Bronchial epithelial cell (primary cell): ENCODE measurements around the gene APOC3. TPM values are rescaled to one million over a fixed set of nuclear protein-coding genes. Genes with fewer than 3 reads are reported as not detected.

Source experiments
- DNase-seq: peaks from one replicate; pipeline ENCODE4 v3.0.0-alpha.2; 2010; ENCODE audit warnings: low read depth
- FAIRE-seq: peaks from 2 replicates; lab custom pipeline; 2011; peaks lifted over from hg19 to GRCh38; lab: Jason Lieb, UNC
- H3K27me3 ChIP-seq: 2 replicates; pipeline ENCODE4 v1.5.1; 2011; ENCODE audit warnings: low read length; ENCODE audit not compliant: control insufficient read depth, insufficient read depth
- H3K36me3 ChIP-seq: 2 replicates; pipeline ENCODE4 v1.5.1; 2011; ENCODE audit warnings: low read length; ENCODE audit not compliant: control insufficient read depth, insufficient read depth
- H3K4me3 ChIP-seq: 2 replicates; pipeline ENCODE4 v1.5.1; 2011; ENCODE audit warnings: mild to moderate bottlenecking, low read depth, low read length, control low read depth
- total RNA-seq: library from RNA; depleted of rRNA; stranded (reverse); fragments of >200 nt; gene quantifications from 2 replicates; pipeline ENCODE4 v1.2.1, GENCODE V29; 2014
- TF ChIP-seq, protein P1 (sequence below): IDR thresholded peaks from 2 replicates; pipeline ENCODE4 v1.5.1; 2011; ENCODE audit warnings: mild to moderate bottlenecking, moderate library complexity, low read length, control low read depth, inconsistent platforms; ENCODE audit not compliant: insufficient read depth, severe bottlenecking

APOC3 gene
- total RNA-seq, 1 donor from 2014 or later = not detected

DNA sequence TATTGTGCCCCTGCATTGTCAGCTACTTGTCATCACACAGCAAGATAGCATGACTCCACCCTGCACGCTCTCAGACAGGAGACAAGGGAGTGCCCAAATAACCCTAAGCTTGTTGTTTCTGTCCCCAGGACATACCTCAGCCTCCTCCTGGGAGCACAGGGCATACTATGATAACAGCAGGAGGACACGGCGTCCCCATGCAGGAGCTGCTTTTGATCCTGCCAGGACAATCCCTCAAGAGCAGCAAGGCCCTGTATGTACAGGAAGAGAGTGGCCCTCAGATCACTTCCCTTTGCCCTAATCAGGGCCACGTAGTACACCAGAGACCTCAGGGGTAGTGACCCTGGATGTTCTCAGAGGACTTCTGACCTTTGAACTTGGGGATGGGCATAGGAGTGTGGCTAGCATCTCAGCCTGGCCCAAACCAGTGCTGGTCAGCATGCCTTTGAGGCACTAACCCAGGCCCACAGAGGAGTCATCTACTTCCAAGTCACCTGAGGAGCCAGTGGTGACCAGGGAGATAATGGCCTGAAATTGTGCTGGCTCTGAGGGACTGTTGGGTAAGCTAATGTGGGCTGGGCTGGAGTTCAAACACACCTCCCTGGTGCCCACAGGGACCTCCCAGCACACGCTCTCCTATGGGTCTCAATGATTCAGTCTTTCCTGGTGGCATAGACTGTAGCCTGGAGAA is 15.8 kb upstream of the APOC3 start:
- FAIRE-seq (no peak), DNase-seq (no peak)
- no peaks in the 10 kb centered on the region for H3K36me3 ChIP-seq
- no peaks in the 10 kb centered on the region for H3K27me3 ChIP-seq
- no peak overlapping the region for H3K4me3 ChIP-seq
- TF ChIP-seq, protein P1, sequence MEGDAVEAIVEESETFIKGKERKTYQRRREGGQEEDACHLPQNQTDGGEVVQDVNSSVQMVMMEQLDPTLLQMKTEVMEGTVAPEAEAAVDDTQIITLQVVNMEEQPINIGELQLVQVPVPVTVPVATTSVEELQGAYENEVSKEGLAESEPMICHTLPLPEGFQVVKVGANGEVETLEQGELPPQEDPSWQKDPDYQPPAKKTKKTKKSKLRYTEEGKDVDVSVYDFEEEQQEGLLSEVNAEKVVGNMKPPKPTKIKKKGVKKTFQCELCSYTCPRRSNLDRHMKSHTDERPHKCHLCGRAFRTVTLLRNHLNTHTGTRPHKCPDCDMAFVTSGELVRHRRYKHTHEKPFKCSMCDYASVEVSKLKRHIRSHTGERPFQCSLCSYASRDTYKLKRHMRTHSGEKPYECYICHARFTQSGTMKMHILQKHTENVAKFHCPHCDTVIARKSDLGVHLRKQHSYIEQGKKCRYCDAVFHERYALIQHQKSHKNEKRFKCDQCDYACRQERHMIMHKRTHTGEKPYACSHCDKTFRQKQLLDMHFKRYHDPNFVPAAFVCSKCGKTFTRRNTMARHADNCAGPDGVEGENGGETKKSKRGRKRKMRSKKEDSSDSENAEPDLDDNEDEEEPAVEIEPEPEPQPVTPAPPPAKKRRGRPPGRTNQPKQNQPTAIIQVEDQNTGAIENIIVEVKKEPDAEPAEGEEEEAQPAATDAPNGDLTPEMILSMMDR = no peak

GRCh38 chr11:116814502-116814901 is 15.2 kb upstream of the APOC3 start:
- no peak for DNase-seq
- TF ChIP-seq, protein P1 = no peak

GRCh38 chr11:116819049-116819448 is 10.7 kb upstream of the APOC3 start:
- TF ChIP-seq, protein P1 = no peak
- DNase-seq (no peak), FAIRE-seq (no peak)
- H3K4me3 ChIP-seq = no peak overlapping the region
- no peaks in the 10 kb centered on the region for H3K27me3 ChIP-seq
- no peaks in the 10 kb centered on the region for H3K36me3 ChIP-seq

More at GRCh38 chr11:116814502-116814901, 15.2 kb upstream of the APOC3 start:
- H3K4me3 ChIP-seq = no peak overlapping the region
- H3K36me3 ChIP-seq = no peaks in the 10 kb centered on the region
- no peak for FAIRE-seq
- no peaks in the 10 kb centered on the region for H3K27me3 ChIP-seq

DNA sequence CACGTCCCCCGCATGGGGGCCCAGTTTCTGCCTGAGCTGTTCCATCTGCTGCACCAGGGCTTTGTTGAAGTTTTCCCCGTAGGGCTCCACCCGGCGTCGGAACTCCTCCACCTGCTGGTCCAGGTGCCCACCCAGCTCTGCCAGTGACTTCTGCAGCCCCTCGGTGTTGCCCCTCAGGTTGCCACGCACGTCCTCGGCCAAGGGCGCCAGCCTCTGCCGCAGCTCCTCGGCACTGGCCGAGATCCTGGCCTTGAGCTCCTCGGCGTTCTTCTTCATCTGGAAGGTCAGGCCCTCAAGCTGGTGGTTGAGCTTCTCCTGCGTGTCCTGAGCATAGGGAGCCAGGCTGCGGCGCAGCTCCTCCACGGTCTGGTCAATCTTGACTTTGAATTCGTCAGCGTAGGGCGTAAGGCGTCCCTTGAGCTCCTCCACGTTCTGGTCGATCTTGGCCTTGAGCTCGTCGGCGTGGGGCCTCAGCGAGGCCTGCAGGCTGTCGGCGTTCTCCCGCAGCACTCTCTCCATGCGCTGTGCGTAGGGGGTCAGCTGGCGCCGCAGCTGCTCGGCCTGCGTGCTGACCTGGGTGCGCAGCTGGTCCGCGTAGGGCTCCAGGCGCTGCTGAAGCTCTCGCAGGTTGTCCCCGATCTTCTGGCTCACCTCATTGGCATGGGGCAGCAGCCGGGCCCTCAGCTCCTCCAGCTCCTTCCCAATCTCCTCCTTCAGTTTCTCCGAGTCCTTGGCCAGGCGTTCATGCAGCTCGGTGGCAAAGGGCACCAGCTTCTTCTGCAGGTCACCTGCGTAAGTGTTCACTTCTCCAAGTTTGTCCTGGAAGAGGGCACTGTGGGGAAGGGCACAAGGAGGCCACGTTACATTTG is 8.4 kb upstream of the APOC3 start:
- no peak for DNase-seq
- TF ChIP-seq, protein P1 = no peak
- H3K4me3 ChIP-seq = no peak overlapping the region
- no peak for FAIRE-seq
- no peaks in the 10 kb centered on the region for H3K27me3 ChIP-seq
- H3K36me3 ChIP-seq = no peaks in the 10 kb centered on the region

DNA sequence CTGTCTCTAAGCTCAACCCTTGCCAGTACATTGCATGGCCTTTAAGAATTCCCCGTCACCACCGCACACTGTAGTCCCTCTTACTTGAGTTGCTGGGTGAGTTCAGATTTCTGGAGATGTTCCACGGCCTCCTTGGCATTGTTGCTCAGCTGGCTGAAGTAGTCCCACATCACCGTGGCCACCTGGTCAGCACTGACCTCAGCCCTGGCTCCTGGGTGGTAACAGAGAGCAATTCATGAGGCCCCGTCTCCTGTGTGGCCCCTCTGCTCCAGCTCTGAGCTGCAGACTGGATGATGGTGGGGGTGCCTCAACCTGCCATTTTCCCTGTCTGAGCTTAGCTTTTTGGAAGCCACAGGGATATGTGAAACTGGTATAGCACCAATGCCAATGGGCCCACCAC is 7.1 kb upstream of the APOC3 start:
- FAIRE-seq = no peak
- Histone ChIP-seq H3K4me3 (no peak overlapping the region), H3K36me3 (no peaks in the 10 kb centered on the region), H3K27me3 (no peaks in the 10 kb centered on the region)
- TF ChIP-seq, protein P1 = no peak
- no peak for DNase-seq
